HepG2 (cell line): ENCODE results near the gene INHBC. TPM values are rescaled to one million over a fixed set of nuclear protein-coding genes. Genes with fewer than 3 reads are reported as not detected.

Source experiments
- ARNTL ChIP-seq: sonication (generic); formaldehyde crosslinking; IDR thresholded peaks from 2 replicates; pipeline ENCODE4 v1.4.0; 2020; ENCODE audit warnings: mild to moderate bottlenecking, missing genetic modification reagents
- GATAD2A ChIP-seq: IDR thresholded peaks from 2 replicates; pipeline ENCODE4 v1.6.1; 2016
- NFYB ChIP-seq: sonication (generic); formaldehyde crosslinking; IDR thresholded peaks from 2 replicates; pipeline ENCODE4 v1.4.0; 2020; ENCODE audit warnings: missing genetic modification reagents
- NKX3-1 ChIP-seq: sonication (generic); formaldehyde crosslinking; IDR thresholded peaks from 2 replicates; pipeline ENCODE4 v1.5.0; 2020; ENCODE audit warnings: missing genetic modification reagents
- RAD51 ChIP-seq: fragments of 450-650 bp; IDR thresholded peaks from 2 replicates; pipeline ENCODE4 v1.6.1; 2016; ENCODE audit warnings: borderline replicate concordance
- RXRB ChIP-seq: IDR thresholded peaks from 2 replicates; pipeline ENCODE4 v1.6.1; 2016; ENCODE audit warnings: borderline replicate concordance, missing genetic modification reagents, missing compliant biosample characterization
- TGIF2 ChIP-seq: IDR thresholded peaks from 2 replicates; pipeline ENCODE4 v1.6.1; 2016; ENCODE audit warnings: control low read depth, missing compliant biosample characterization
- ZKSCAN8 ChIP-seq: IDR thresholded peaks from 2 replicates; pipeline ENCODE4 v1.6.1; 2016; ENCODE audit warnings: borderline replicate concordance, missing genetic modification reagents, missing compliant biosample characterization
- ZNF256 ChIP-seq: sonication (generic); formaldehyde crosslinking; conservative IDR thresholded peaks from 2 replicates; pipeline ENCODE4 v1.4.0; 2020; ENCODE audit warnings: missing genetic modification reagents
- ZNF768 ChIP-seq: sonication (generic); formaldehyde crosslinking; IDR thresholded peaks from 2 replicates; pipeline ENCODE4 v1.4.0; 2020; ENCODE audit warnings: missing genetic modification reagents
- polyA plus RNA-seq, 8 experiments: library from polyadenylated mRNA; depleted of rRNA in 3 of 8; stranded (reverse) in 7 of 8; unstranded in 1 of 8; fragments of >200 nt; fragmentation: Illumina TruSeq in 4 of 8; extraction: Trizol in 4 of 8; gene quantifications; 2 replicates each; pipeline versions ENCODE4 v1.2.1 to v1.2.3, GENCODE V29; 2011 to 2016; ENCODE audit warnings: low read depth in 4 of 8, missing spikeins in 1 of 8, mixed read lengths in 1 of 8; ENCODE audit not compliant: insufficient read depth in 1 of 8
- total RNA-seq, 5 experiments: library from RNA; depleted of rRNA; stranded (reverse); fragments of >200 nt; fragmentation: Illumina TruSeq; extraction: Trizol; gene quantifications; 2 replicates each; pipeline ENCODE4 v1.2.3, GENCODE V29; 2016; ENCODE audit warnings: low read depth in 1 of 5
- TF ChIP-seq, protein P1 (sequence below): fragments of 450-650 bp; IDR thresholded peaks from 2 replicates; pipeline ENCODE4 v1.6.1; 2017; ENCODE audit warnings: mild to moderate bottlenecking
- TF ChIP-seq, protein P2 (sequence below): sonication (generic); formaldehyde crosslinking; IDR thresholded peaks from 2 replicates; pipeline ENCODE4 v1.8.0; 2022; ENCODE audit warnings: mild to moderate bottlenecking, missing genetic modification reagents
- TF ChIP-seq, protein P3 (sequence below): IDR thresholded peaks from 2 replicates; pipeline ENCODE4 v1.6.1; 2016; ENCODE audit warnings: low read depth, control low read depth
- TF ChIP-seq, protein P4 (sequence below): sonication (generic); formaldehyde crosslinking; IDR thresholded peaks from 2 replicates; pipeline ENCODE4 v1.5.1; 2020; ENCODE audit warnings: mild to moderate bottlenecking, missing genetic modification reagents, borderline replicate concordance
- TF ChIP-seq, protein P5 (sequence below): sonication (generic); formaldehyde crosslinking; IDR thresholded peaks from 2 replicates; pipeline ENCODE4 v1.4.0; 2020; ENCODE audit warnings: mild to moderate bottlenecking, missing genetic modification reagents

Gene INHBC
- total and polyA plus RNA-seq, 2 of the 13 experiments (the other 11 are each of a cell fraction or from before 2014, with no cell fraction given), result 1.8 to 13.8 TPM

GRCh38 chr12:57454566-57455373 lies 20.2 kb downstream of the INHBC start, which contains the start of gene INHBE (continued):
- TF ChIP-seq ARNTL (CRISPR knock-in tag) (peak; percentile 96), ZNF256 (CRISPR knock-in tag) (no peak), ZNF768 (CRISPR knock-in tag) (peak; percentile 45; the same call in 1 of the 2 replicates), RXRB (CRISPR knock-in tag) (peak; percentile 89), ZKSCAN8 (CRISPR knock-in tag) (no peak; the same call in 1 of the 2 replicates), NFYB (CRISPR knock-in tag) (peak; percentile 86), RAD51 (no peak), GATAD2A (CRISPR knock-in tag) (peak; percentile 88), TGIF2 (CRISPR knock-in tag) (peak; percentile 90), NKX3-1 (CRISPR knock-in tag) (no peak)
- TF ChIP-seq, protein P1, sequence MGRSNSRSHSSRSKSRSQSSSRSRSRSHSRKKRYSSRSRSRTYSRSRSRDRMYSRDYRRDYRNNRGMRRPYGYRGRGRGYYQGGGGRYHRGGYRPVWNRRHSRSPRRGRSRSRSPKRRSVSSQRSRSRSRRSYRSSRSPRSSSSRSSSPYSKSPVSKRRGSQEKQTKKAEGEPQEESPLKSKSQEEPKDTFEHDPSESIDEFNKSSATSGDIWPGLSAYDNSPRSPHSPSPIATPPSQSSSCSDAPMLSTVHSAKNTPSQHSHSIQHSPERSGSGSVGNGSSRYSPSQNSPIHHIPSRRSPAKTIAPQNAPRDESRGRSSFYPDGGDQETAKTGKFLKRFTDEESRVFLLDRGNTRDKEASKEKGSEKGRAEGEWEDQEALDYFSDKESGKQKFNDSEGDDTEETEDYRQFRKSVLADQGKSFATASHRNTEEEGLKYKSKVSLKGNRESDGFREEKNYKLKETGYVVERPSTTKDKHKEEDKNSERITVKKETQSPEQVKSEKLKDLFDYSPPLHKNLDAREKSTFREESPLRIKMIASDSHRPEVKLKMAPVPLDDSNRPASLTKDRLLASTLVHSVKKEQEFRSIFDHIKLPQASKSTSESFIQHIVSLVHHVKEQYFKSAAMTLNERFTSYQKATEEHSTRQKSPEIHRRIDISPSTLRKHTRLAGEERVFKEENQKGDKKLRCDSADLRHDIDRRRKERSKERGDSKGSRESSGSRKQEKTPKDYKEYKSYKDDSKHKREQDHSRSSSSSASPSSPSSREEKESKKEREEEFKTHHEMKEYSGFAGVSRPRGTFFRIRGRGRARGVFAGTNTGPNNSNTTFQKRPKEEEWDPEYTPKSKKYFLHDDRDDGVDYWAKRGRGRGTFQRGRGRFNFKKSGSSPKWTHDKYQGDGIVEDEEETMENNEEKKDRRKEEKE, result no peak
- TF ChIP-seq, protein P2, sequence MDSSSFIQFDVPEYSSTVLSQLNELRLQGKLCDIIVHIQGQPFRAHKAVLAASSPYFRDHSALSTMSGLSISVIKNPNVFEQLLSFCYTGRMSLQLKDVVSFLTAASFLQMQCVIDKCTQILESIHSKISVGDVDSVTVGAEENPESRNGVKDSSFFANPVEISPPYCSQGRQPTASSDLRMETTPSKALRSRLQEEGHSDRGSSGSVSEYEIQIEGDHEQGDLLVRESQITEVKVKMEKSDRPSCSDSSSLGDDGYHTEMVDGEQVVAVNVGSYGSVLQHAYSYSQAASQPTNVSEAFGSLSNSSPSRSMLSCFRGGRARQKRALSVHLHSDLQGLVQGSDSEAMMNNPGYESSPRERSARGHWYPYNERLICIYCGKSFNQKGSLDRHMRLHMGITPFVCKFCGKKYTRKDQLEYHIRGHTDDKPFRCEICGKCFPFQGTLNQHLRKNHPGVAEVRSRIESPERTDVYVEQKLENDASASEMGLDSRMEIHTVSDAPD (CRISPR knock-in tag), result 0 out of 2 replicates have a peak, but pooled peaks have one; percentile 72
- TF ChIP-seq, protein P3, sequence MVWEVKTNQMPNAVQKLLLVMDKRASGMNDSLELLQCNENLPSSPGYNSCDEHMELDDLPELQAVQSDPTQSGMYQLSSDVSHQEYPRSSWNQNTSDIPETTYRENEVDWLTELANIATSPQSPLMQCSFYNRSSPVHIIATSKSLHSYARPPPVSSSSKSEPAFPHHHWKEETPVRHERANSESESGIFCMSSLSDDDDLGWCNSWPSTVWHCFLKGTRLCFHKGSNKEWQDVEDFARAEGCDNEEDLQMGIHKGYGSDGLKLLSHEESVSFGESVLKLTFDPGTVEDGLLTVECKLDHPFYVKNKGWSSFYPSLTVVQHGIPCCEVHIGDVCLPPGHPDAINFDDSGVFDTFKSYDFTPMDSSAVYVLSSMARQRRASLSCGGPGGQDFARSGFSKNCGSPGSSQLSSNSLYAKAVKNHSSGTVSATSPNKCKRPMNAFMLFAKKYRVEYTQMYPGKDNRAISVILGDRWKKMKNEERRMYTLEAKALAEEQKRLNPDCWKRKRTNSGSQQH (CRISPR knock-in tag), result no peak
- TF ChIP-seq, protein P4, sequence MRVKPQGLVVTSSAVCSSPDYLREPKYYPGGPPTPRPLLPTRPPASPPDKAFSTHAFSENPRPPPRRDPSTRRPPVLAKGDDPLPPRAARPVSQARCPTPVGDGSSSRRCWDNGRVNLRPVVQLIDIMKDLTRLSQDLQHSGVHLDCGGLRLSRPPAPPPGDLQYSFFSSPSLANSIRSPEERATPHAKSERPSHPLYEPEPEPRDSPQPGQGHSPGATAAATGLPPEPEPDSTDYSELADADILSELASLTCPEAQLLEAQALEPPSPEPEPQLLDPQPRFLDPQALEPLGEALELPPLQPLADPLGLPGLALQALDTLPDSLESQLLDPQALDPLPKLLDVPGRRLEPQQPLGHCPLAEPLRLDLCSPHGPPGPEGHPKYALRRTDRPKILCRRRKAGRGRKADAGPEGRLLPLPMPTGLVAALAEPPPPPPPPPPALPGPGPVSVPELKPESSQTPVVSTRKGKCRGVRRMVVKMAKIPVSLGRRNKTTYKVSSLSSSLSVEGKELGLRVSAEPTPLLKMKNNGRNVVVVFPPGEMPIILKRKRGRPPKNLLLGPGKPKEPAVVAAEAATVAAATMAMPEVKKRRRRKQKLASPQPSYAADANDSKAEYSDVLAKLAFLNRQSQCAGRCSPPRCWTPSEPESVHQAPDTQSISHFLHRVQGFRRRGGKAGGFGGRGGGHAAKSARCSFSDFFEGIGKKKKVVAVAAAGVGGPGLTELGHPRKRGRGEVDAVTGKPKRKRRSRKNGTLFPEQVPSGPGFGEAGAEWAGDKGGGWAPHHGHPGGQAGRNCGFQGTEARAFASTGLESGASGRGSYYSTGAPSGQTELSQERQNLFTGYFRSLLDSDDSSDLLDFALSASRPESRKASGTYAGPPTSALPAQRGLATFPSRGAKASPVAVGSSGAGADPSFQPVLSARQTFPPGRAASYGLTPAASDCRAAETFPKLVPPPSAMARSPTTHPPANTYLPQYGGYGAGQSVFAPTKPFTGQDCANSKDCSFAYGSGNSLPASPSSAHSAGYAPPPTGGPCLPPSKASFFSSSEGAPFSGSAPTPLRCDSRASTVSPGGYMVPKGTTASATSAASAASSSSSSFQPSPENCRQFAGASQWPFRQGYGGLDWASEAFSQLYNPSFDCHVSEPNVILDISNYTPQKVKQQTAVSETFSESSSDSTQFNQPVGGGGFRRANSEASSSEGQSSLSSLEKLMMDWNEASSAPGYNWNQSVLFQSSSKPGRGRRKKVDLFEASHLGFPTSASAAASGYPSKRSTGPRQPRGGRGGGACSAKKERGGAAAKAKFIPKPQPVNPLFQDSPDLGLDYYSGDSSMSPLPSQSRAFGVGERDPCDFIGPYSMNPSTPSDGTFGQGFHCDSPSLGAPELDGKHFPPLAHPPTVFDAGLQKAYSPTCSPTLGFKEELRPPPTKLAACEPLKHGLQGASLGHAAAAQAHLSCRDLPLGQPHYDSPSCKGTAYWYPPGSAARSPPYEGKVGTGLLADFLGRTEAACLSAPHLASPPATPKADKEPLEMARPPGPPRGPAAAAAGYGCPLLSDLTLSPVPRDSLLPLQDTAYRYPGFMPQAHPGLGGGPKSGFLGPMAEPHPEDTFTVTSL, result peak; percentile 58; the same call in 1 of the 2 replicates
- TF ChIP-seq, protein P5, sequence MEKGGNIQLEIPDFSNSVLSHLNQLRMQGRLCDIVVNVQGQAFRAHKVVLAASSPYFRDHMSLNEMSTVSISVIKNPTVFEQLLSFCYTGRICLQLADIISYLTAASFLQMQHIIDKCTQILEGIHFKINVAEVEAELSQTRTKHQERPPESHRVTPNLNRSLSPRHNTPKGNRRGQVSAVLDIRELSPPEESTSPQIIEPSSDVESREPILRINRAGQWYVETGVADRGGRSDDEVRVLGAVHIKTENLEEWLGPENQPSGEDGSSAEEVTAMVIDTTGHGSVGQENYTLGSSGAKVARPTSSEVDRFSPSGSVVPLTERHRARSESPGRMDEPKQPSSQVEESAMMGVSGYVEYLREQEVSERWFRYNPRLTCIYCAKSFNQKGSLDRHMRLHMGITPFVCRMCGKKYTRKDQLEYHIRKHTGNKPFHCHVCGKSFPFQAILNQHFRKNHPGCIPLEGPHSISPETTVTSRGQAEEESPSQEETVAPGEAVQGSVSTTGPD, result no peak
